Gastroesophageal sphincter (tissue), 4 donors: ENCODE data around the gene RTN1. TPM values are rescaled to one million over a fixed set of nuclear protein-coding genes. Genes with fewer than 3 reads are reported as not detected.

ENCODE experiments used
- ATAC-seq: fragments of 150-250 bp; one replicate; pipeline ENCODE4 v1.9.1; 2016; ENCODE audit warnings: mild to moderate bottlenecking, moderate library complexity
- H3K27ac ChIP-seq, 4 donors: fragments of 200-600 bp; sonication (generic) in 3 of 4; 1 replicate in 3 of 4; 2 replicates in 1 of 4; pipeline ENCODE4 v1.5.1; 2016 to 2019
- H3K27me3 ChIP-seq: fragments of 200-600 bp; sonication (generic); one replicate; pipeline ENCODE4 v1.5.1; 2019
- H3K36me3 ChIP-seq, 2 donors: fragments of 200-600 bp; sonication (generic); one replicate each; pipeline ENCODE4 v1.5.1; 2019; ENCODE audit warnings: control low read depth in 1 of 2
- H3K4me1 ChIP-seq, 3 donors: fragments of 200-600 bp; sonication (generic); 1 replicate in 2 of 3; 2 replicates in 1 of 3; pipeline ENCODE4 v1.5.1; 2016 to 2019; ENCODE audit warnings: control low read depth in 2 of 3
- H3K4me3 ChIP-seq, 2 donors: fragments of 200-600 bp; sonication (generic); one replicate each; pipeline ENCODE4 v1.5.1; 2019; ENCODE audit warnings: mild to moderate bottlenecking in 1 of 2, moderate library complexity in 1 of 2
- H3K9me3 ChIP-seq, 3 donors: fragments of 200-600 bp; sonication (generic); one replicate each; pipeline ENCODE4 v1.5.1; 2017 to 2019; ENCODE audit warnings: control low read depth in 2 of 3
- EP300 ChIP-seq: sonication (generic); formaldehyde crosslinking; IDR thresholded peaks from one replicate; pipeline ENCODE4 v1.6.1; 2017; ENCODE audit warnings: antibody characterized with exemption, mild to moderate bottlenecking
- POLR2A ChIP-seq, 2 donors: fragments of 450-650 bp; IDR thresholded peaks; one replicate each; pipeline ENCODE4 v1.6.1; 2017; ENCODE audit warnings: antibody characterized with exemption in 2 of 2, mild to moderate bottlenecking in 2 of 2, moderate library complexity in 1 of 2
- POLR2AphosphoS5 ChIP-seq: sonication (generic); formaldehyde crosslinking; IDR thresholded peaks from one replicate; pipeline ENCODE4 v1.6.1; 2017; ENCODE audit warnings: antibody characterized with exemption
- WGBS, 2 donors: methylation state at CpG; one replicate each; pipeline ENCODE4 v1.1.5; 2018; ENCODE audit warnings: low coverage in 1 of 2; 5-methylcytosine and 5-hydroxymethylcytosine counted together
- total RNA-seq, 4 donors: library from RNA; depleted of rRNA; stranded (reverse); fragments of >200 nt; gene quantifications; one replicate each; pipeline ENCODE4 v1.1.0, GENCODE V29; 2016
- TF ChIP-seq, protein P1 (sequence below), 4 experiments: fragments of 200-600 bp in 2 of 4; fragments of 450-650 bp in 2 of 4; sonication (generic) in 1 of 4; IDR thresholded peaks; one replicate each; pipeline ENCODE4 v1.5.1; 2017 to 2019; ENCODE audit warnings: antibody characterized with exemption in 4 of 4, mild to moderate bottlenecking in 2 of 4, moderate library complexity in 2 of 4

Gene RTN1
- total RNA-seq, 4 donors from 2014 or later = 1.4 to 6.9 (median 6.5) TPM

DNA sequence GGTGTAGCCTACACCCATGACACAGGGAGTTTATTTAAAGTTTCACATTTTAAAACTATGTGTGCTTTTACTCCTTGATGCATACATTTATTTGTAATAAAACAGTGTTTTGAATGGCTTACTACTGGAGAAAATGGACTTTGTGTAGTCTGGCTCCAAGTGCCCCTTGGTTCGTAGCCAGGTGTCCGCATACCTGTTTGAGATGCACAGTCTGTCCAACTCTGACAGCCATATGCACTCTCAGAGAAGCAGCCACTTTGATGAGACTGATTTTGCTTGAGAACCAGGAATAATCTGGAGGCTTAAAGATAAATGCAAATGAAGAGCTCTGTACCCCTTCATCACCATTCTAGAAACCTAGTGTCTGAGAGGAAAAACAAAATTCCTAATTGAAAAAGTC lies 24.0 kb downstream of the RTN1 start:
- no peak overlapping the region for H3K27ac ChIP-seq
- no peak for ATAC-seq
- TF ChIP-seq POLR2AphosphoS5 (no peak), EP300 (no peak), POLR2A (IDR thresholded peaks at IDR 0.05) (no peak)
- TF ChIP-seq, protein P1, sequence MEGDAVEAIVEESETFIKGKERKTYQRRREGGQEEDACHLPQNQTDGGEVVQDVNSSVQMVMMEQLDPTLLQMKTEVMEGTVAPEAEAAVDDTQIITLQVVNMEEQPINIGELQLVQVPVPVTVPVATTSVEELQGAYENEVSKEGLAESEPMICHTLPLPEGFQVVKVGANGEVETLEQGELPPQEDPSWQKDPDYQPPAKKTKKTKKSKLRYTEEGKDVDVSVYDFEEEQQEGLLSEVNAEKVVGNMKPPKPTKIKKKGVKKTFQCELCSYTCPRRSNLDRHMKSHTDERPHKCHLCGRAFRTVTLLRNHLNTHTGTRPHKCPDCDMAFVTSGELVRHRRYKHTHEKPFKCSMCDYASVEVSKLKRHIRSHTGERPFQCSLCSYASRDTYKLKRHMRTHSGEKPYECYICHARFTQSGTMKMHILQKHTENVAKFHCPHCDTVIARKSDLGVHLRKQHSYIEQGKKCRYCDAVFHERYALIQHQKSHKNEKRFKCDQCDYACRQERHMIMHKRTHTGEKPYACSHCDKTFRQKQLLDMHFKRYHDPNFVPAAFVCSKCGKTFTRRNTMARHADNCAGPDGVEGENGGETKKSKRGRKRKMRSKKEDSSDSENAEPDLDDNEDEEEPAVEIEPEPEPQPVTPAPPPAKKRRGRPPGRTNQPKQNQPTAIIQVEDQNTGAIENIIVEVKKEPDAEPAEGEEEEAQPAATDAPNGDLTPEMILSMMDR (IDR thresholded peaks at IDR 0.05) = no peak
- no peaks in the 10 kb centered on the region for H3K36me3 ChIP-seq
- H3K4me1 ChIP-seq = no peaks in the 10 kb centered on the region
- H3K27me3 ChIP-seq = no peaks in the 10 kb centered on the region
- WGBS, 2 donors = 85 to 100% methylated on average over 2 of the region's 2 CpGs
- no peaks in the 10 kb centered on the region for H3K9me3 ChIP-seq
- no peak overlapping the region for H3K4me3 ChIP-seq

DNA sequence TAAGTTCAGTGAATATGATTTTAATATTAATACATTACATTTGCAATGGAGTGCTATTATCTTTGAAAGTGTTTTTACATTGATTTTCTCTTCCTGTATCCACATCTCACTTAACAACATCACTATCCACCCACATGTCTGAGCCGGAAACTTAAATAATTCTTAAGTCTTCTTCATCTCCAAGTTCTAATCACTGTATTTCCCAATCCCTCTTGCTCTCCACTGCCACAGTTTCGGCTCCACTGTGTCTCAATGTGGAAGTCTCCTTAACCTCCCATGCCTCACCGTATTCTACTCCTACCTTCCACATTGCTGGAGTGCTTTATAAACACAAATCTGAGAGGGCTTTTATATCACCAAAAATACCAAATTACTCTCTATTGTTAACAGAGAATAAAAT lies 25.3 kb downstream of the RTN1 start:
- Histone ChIP-seq H3K9me3 (no peaks in the 10 kb centered on the region), H3K27ac (no peak overlapping the region), H3K27me3 (no peaks in the 10 kb centered on the region), H3K4me1 (no peaks in the 10 kb centered on the region), H3K36me3 (no peaks in the 10 kb centered on the region), H3K4me3 (no peak overlapping the region)
- no peak for ATAC-seq
- 62 to 83% methylated on average over 3 of the region's 3 CpGs for WGBS, 2 donors
- TF ChIP-seq EP300 = no peak
- TF ChIP-seq POLR2A (IDR thresholded peaks at IDR 0.05) = no peak
- TF ChIP-seq POLR2AphosphoS5 = no peak
- TF ChIP-seq, protein P1 (IDR thresholded peaks at IDR 0.05) = no peak

DNA sequence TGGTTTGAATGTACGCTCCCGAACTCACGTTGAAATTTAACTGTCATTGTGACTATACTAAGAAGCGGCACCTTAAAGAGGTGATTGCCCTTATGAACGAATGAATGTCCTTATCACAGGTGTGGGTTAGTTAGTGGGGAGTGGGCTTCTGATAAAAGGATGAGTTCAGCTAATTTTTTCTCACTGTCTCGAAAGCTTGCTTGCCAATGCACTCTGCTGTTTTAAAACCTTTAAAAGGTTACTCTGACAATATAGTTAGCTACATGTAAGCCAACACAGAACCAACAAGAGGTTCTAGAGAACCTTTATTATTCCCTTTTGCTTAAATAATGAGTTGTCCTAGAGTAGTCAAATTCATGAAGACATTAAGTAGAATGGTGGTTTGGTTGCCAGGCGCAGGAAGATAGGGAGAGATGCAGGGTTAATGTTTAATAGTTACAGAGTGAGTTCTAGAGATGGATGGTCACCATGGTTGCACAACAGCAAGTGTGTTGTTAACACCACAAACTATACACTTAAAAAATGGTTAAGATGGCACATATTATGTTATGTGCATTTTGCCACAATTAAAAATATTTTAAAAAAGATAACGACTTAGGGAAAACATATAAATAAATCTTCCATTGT lies 26.3 kb downstream of the RTN1 start:
- no peak for ATAC-seq
- no peaks in the 10 kb centered on the region for H3K9me3 ChIP-seq
- 79 to 84% methylated on average over 7 to 8 of the region's 8 CpGs for WGBS, 2 donors
- no peak overlapping the region for H3K4me3 ChIP-seq
- H3K27ac ChIP-seq = no peak overlapping the region
- no peaks in the 10 kb centered on the region for H3K4me1 ChIP-seq
- H3K27me3 ChIP-seq = no peaks in the 10 kb centered on the region
- TF ChIP-seq POLR2AphosphoS5 = no peak
- no peak for TF ChIP-seq POLR2A (IDR thresholded peaks at IDR 0.05)
- H3K36me3 ChIP-seq = no peaks in the 10 kb centered on the region

DNA sequence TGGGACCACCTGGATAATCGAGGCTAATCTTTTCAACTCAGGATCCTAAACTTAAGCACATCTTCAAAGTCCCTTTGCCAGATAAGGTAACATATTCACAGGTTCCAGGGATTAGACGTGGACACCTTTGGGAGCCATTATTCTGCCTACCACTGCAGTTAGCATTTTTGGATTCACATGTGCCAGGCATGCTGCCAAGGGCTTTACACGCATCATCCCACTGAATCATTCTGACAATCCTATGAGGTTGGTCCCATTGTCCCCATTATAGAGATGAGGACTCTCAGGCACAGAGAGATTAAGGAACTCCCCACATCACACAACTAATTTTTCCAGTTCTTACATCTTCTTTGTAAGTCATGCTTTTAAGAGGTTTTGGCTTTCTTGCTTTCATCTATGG lies 34.5 kb downstream of the RTN1 start:
- no peaks in the 10 kb centered on the region for H3K36me3 ChIP-seq
- no peaks in the 10 kb centered on the region for H3K4me1 ChIP-seq
- no peak overlapping the region for H3K27ac ChIP-seq
- ATAC-seq = no peak
- H3K9me3 ChIP-seq = no peaks in the 10 kb centered on the region
- TF ChIP-seq, protein P1 (IDR thresholded peaks at IDR 0.05) = no peak
- no peak for TF ChIP-seq EP300
- no peak for TF ChIP-seq POLR2A (IDR thresholded peaks at IDR 0.05)
- no peak for TF ChIP-seq POLR2AphosphoS5
- H3K4me3 ChIP-seq = no peak overlapping the region
- H3K27me3 ChIP-seq = no peaks in the 10 kb centered on the region
- 56 to 82% methylated on average over 3 of the region's 3 CpGs for WGBS, 2 donors

DNA sequence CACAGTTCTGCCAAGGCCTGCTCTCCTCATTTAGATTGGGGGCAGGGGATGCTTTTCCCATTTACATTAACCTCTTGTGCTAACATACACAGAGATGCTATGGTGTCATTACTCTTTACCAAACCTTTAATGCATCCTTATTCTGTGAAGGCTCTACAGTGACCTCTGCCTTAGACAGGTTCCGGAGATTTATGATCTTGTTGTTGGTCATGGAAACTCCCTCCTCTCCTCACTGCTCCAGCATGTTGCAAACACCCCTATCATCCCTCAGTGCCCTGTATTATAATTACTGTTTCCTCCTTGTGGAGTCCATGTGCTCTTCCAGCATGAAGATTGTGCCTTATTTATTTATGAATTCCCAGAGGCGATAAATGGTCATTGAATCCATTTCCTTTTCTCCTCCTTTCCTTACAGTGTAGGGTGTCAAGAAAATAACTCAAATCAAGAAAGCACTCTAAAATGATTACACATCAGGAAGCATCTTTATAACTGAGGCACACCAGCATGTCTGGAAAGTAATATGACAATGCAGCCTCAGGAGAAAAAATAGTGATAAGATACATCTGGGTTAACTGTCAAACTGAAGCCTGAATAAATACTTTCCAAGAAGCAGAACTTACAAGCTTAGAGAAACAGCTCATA lies 37.8 kb downstream of the RTN1 start:
- Histone ChIP-seq H3K9me3 (no peaks in the 10 kb centered on the region), H3K4me1 (no peaks in the 10 kb centered on the region), H3K27me3 (no peaks in the 10 kb centered on the region), H3K36me3 (no peaks in the 10 kb centered on the region), H3K27ac (no peak overlapping the region), H3K4me3 (no peak overlapping the region)
- no peak for ATAC-seq
- TF ChIP-seq EP300 = no peak
- TF ChIP-seq, protein P1 (IDR thresholded peaks at IDR 0.05) = no peak
- TF ChIP-seq POLR2AphosphoS5 = no peak
- TF ChIP-seq POLR2A (IDR thresholded peaks at IDR 0.05) = no peak
- WGBS, 2 donors = 65 to 96% methylated on average over 2 of the region's 2 CpGs
